Osteocyte (in vitro differentiated cells): ENCODE results near the gene KCNC2. TPM values are rescaled to one million over a fixed set of nuclear protein-coding genes. Genes with fewer than 3 reads are reported as not detected.

Experiments
- DNase-seq: peaks from one replicate; pipeline ENCODE4 v3.0.0; 2021; ENCODE audit warnings: mixed read lengths; ENCODE audit not compliant: unreplicated experiment; ENCODE audit errors: extremely low spot score
- H3K27ac Mint-ChIP-seq: one replicate; pipeline ENCODE4 v1.8.0; 2021; ENCODE audit warnings: mild to moderate bottlenecking, mixed read lengths; ENCODE audit not compliant: unreplicated experiment
- H3K27me3 Mint-ChIP-seq: one replicate; pipeline ENCODE4 v1.8.0; 2021; ENCODE audit warnings: mixed read lengths; ENCODE audit not compliant: unreplicated experiment
- H3K36me3 Mint-ChIP-seq: one replicate; pipeline ENCODE4 v1.8.0; 2021; ENCODE audit warnings: mixed read lengths; ENCODE audit not compliant: unreplicated experiment
- H3K4me1 Mint-ChIP-seq: one replicate; pipeline ENCODE4 v1.8.0; 2021; ENCODE audit warnings: mixed read lengths; ENCODE audit not compliant: unreplicated experiment
- H3K4me3 Mint-ChIP-seq: one replicate; pipeline ENCODE4 v1.8.0; 2021; ENCODE audit warnings: mild to moderate bottlenecking, moderate library complexity, mixed read lengths; ENCODE audit not compliant: unreplicated experiment
- H3K9me3 Mint-ChIP-seq: one replicate; pipeline ENCODE4 v1.8.0; 2021; ENCODE audit warnings: mixed read lengths; ENCODE audit not compliant: unreplicated experiment
- CTCF ChIP-seq: fragments of 200-600 bp; sonication (generic); IDR thresholded peaks from 2 replicates; pipeline ENCODE4 v1.5.0; 2021; ENCODE audit warnings: antibody characterized with exemption, mild to moderate bottlenecking, moderate library complexity
- total RNA-seq: library from RNA; stranded (reverse); gene quantifications from 2 replicates; pipeline ENCODE4 v1.2.1, GENCODE V29; 2021

The KCNC2 gene
- total RNA-seq, 1 donor from 2014 or later: not detected

GRCh38 chr12:75041472-75041871 is 168.2 kb downstream of the KCNC2 start:
- Mint-ChIP-seq H3K9me3 (no peaks in the 10 kb centered on the region), H3K4me3 (no peak overlapping the region), H3K36me3 (no peaks in the 10 kb centered on the region), H3K27ac (no peak overlapping the region), H3K27me3 (peaks cover 5% of the 10 kb centered on the region), H3K4me1 (no peaks in the 10 kb centered on the region)
- no peak for TF ChIP-seq CTCF
- DNase-seq: no peak

GRCh38 chr12:75020068-75020557 is 189.5 kb downstream of the KCNC2 start:
- Mint-ChIP-seq H3K4me1 (no peaks in the 10 kb centered on the region), H3K36me3 (no peaks in the 10 kb centered on the region), H3K27ac (no peak overlapping the region), H3K9me3 (peaks cover 57% of the 10 kb centered on the region), H3K27me3 (no peaks in the 10 kb centered on the region), H3K4me3 (no peak overlapping the region)
- no peak for TF ChIP-seq CTCF
- no peak for DNase-seq

GRCh38 chr12:75011120-75011519 is 198.5 kb downstream of the KCNC2 start:
- no peak overlapping the region for H3K27ac Mint-ChIP-seq
- H3K36me3 Mint-ChIP-seq: no peaks in the 10 kb centered on the region
- no peak overlapping the region for H3K4me3 Mint-ChIP-seq

GRCh38 chr12:75007133-75007532 is 202.5 kb downstream of the KCNC2 start:
- H3K9me3 Mint-ChIP-seq: no peaks in the 10 kb centered on the region
- DNase-seq: no peak
- H3K36me3 Mint-ChIP-seq: no peaks in the 10 kb centered on the region
- no peak overlapping the region for H3K4me3 Mint-ChIP-seq
- no peaks in the 10 kb centered on the region for H3K27me3 Mint-ChIP-seq
- TF ChIP-seq CTCF: no peak
- no peaks in the 10 kb centered on the region for H3K4me1 Mint-ChIP-seq
- H3K27ac Mint-ChIP-seq: no peak overlapping the region

More at GRCh38 chr12:75011120-75011519, 198.5 kb downstream of the KCNC2 start:
- DNase-seq: no peak
- Mint-ChIP-seq H3K4me1 (no peaks in the 10 kb centered on the region), H3K27me3 (no peaks in the 10 kb centered on the region), H3K9me3 (peaks cover 11% of the 10 kb centered on the region)
- TF ChIP-seq CTCF: no peak

GRCh38 chr12:75000120-75000519 is 209.5 kb downstream of the KCNC2 start:
- Mint-ChIP-seq H3K9me3 (no peaks in the 10 kb centered on the region), H3K4me3 (no peak overlapping the region), H3K27ac (no peak overlapping the region), H3K27me3 (peaks cover 5% of the 10 kb centered on the region), H3K36me3 (no peaks in the 10 kb centered on the region), H3K4me1 (no peaks in the 10 kb centered on the region)
- DNase-seq: no peak
- no peak for TF ChIP-seq CTCF
